ENCODE results near the gene NR2F6. TPM values are rescaled to one million over a fixed set of nuclear protein-coding genes. Genes with fewer than 3 reads are reported as not detected.
"Not testable (repeated sequence)": the region's sequence is repeated elsewhere in the genome, so short reads cannot be mapped to it uniquely, and the experiment has no call there.

The NR2F6 gene
- total RNA-seq, 2 experiments from 2014 or later = 4.1 to 4.3 TPM

GRCh38 chr19:17206736-17207581 lies 38.8 kb downstream of the NR2F6 start:
- peaks cover 67% of the 10 kb centered on the region for H3K36me3 Mint-ChIP-seq (ENCODE audit: low read depth)
- no peak overlapping the region for H3K4me3 Mint-ChIP-seq
- peaks cover 19% of the 10 kb centered on the region for H3K4me1 Mint-ChIP-seq (ENCODE audit: low read depth)
- ChIA-PET CTCF (no interaction called here), POLR2A (interaction anchor here (2.4 kb wide), 1 partner anchor 9 kb away, joined by 7 read pairs; the partner anchor contains the start of gene USE1)
- H3K9me3 Mint-ChIP-seq (ENCODE audit: insufficient read depth) = no peaks in the 10 kb centered on the region
- DNase-seq = no peak
- peak overlapping the region; percentile 15 for H3K27ac Mint-ChIP-seq
- H3K27me3 Mint-ChIP-seq (ENCODE audit: low read depth) = no peaks in the 10 kb centered on the region
- no peak for ATAC-seq

GRCh38 chr19:17205237-17206140 lies 40.2 kb downstream of the NR2F6 start:
- Mint-ChIP-seq H3K27ac (no peak overlapping the region), H3K36me3 (ENCODE audit: low read depth) (peaks cover 78% of the 10 kb centered on the region), H3K27me3 (ENCODE audit: low read depth) (no peaks in the 10 kb centered on the region), H3K4me3 (no peak overlapping the region), H3K9me3 (ENCODE audit: insufficient read depth) (no peaks in the 10 kb centered on the region), H3K4me1 (ENCODE audit: low read depth) (peaks cover 19% of the 10 kb centered on the region)
- CTCF ChIA-PET = interaction anchor here (0.9 to 2.2 kb wide), 2 partner anchors 21 kb away, joined by 3 to 6 read pairs; no protein-coding TSS in a partner anchor
- DNase-seq (peak; percentile 61), ATAC-seq (peak; percentile 59)
- POLR2A ChIA-PET = interaction anchor here (2.4 kb wide), 1 partner anchor 10 kb away, joined by 7 read pairs; the partner anchor contains the start of gene USE1

GRCh38 chr19:17202713-17203112 lies 43.0 kb downstream of the NR2F6 start:
- POLR2A ChIA-PET = no interaction called here
- no peaks in the 10 kb centered on the region for H3K4me1 Mint-ChIP-seq (ENCODE audit: low read depth)

GRCh38 chr19:17202249-17202648 lies 43.5 kb downstream of the NR2F6 start:
- DNase-seq (peak; percentile 32), ATAC-seq (peak; percentile 25)
- H3K36me3 Mint-ChIP-seq (ENCODE audit: low read depth) = peaks cover 87% of the 10 kb centered on the region
- ChIA-PET CTCF (no interaction called here), POLR2A (no interaction called here)
- H3K27me3 Mint-ChIP-seq (ENCODE audit: low read depth) = no peaks in the 10 kb centered on the region
- H3K4me3 Mint-ChIP-seq = no peak overlapping the region
- H3K9me3 Mint-ChIP-seq (ENCODE audit: insufficient read depth) = no peaks in the 10 kb centered on the region
- peak overlapping the region; percentile 46 for H3K27ac Mint-ChIP-seq
- H3K4me1 Mint-ChIP-seq (ENCODE audit: low read depth) = no peaks in the 10 kb centered on the region

More at GRCh38 chr19:17202713-17203112, 43.0 kb downstream of the NR2F6 start:
- no peaks in the 10 kb centered on the region for H3K27me3 Mint-ChIP-seq (ENCODE audit: low read depth)
- CTCF ChIA-PET = no interaction called here
- H3K4me3 Mint-ChIP-seq = no peak overlapping the region
- ATAC-seq (no peak), DNase-seq (no peak)
- peaks cover 82% of the 10 kb centered on the region for H3K36me3 Mint-ChIP-seq (ENCODE audit: low read depth)
- H3K9me3 Mint-ChIP-seq (ENCODE audit: insufficient read depth) = no peaks in the 10 kb centered on the region
- no peak overlapping the region for H3K27ac Mint-ChIP-seq

GRCh38 chr19:17200408-17201079 lies 45.2 kb downstream of the NR2F6 start:
- Mint-ChIP-seq H3K36me3 (ENCODE audit: low read depth) (peaks cover 86% of the 10 kb centered on the region), H3K4me1 (ENCODE audit: low read depth) (peaks cover 1% of the 10 kb centered on the region), H3K4me3 (no peak overlapping the region), H3K27me3 (ENCODE audit: low read depth) (no peaks in the 10 kb centered on the region), H3K27ac (no peak overlapping the region), H3K9me3 (ENCODE audit: insufficient read depth) (no peaks in the 10 kb centered on the region)
- DNase-seq (no peak), ATAC-seq (no peak)
- ChIA-PET POLR2A (interaction anchor here (0.6 kb wide), 1 partner anchor 128 kb away, joined by 3 read pairs; no protein-coding TSS in a partner anchor), CTCF (no interaction called here)

GRCh38 chr19:17197666-17198065 lies 48.1 kb downstream of the NR2F6 start:
- Mint-ChIP-seq H3K27me3 (ENCODE audit: low read depth) (no peaks in the 10 kb centered on the region), H3K36me3 (ENCODE audit: low read depth) (peaks cover 82% of the 10 kb centered on the region), H3K27ac (peak overlapping the region; percentile 52), H3K4me1 (ENCODE audit: low read depth) (peaks cover 1% of the 10 kb centered on the region), H3K9me3 (ENCODE audit: insufficient read depth) (no peaks in the 10 kb centered on the region), H3K4me3 (no peak overlapping the region)
- CTCF ChIA-PET = no interaction called here
- POLR2A ChIA-PET = no interaction called here
- DNase-seq (no peak), ATAC-seq (no peak)

GRCh38 chr19:17196610-17197009 lies 49.1 kb downstream of the NR2F6 start:
- ChIA-PET POLR2A (no interaction called here), CTCF (interaction anchor here (0.6 kb wide), 1 partner anchor 24 kb away, joined by 3 read pairs; no protein-coding TSS in a partner anchor)
- Mint-ChIP-seq H3K36me3 (ENCODE audit: low read depth) (peaks cover 73% of the 10 kb centered on the region), H3K27me3 (ENCODE audit: low read depth) (no peaks in the 10 kb centered on the region), H3K27ac (peak overlapping the region; percentile 16), H3K9me3 (ENCODE audit: insufficient read depth) (no peaks in the 10 kb centered on the region), H3K4me1 (ENCODE audit: low read depth) (peaks cover 1% of the 10 kb centered on the region), H3K4me3 (no peak overlapping the region)
- ATAC-seq = no peak
- DNase-seq = no peak

- H3K4me3 Mint-ChIP-seq = no peak overlapping the region
- H3K36me3 Mint-ChIP-seq (ENCODE audit: low read depth) = peaks cover 69% of the 10 kb centered on the region
- H3K9me3 Mint-ChIP-seq (ENCODE audit: insufficient read depth) = no peaks in the 10 kb centered on the region
- CTCF ChIA-PET = no interaction called here
- no peaks in the 10 kb centered on the region for H3K27me3 Mint-ChIP-seq (ENCODE audit: low read depth)
- DNase-seq = no peak
- POLR2A ChIA-PET = no interaction called here
- no peak for ATAC-seq
- no peak overlapping the region for H3K27ac Mint-ChIP-seq
- peaks cover 1% of the 10 kb centered on the region for H3K4me1 Mint-ChIP-seq (ENCODE audit: low read depth)
These were observed 50.6 kb downstream of the NR2F6 start for GRCh38 chr19:17195106-17195505.

GRCh38 chr19:17194608-17195007 lies 51.1 kb downstream of the NR2F6 start:
- ATAC-seq (no peak), DNase-seq (no peak)
- H3K36me3 Mint-ChIP-seq (ENCODE audit: low read depth) = peaks cover 67% of the 10 kb centered on the region
- H3K9me3 Mint-ChIP-seq (ENCODE audit: insufficient read depth) = no peaks in the 10 kb centered on the region
- H3K4me1 Mint-ChIP-seq (ENCODE audit: low read depth) = peaks cover 1% of the 10 kb centered on the region
- H3K4me3 Mint-ChIP-seq = no peak overlapping the region
- no peak overlapping the region for H3K27ac Mint-ChIP-seq
- H3K27me3 Mint-ChIP-seq (ENCODE audit: low read depth) = no peaks in the 10 kb centered on the region
- ChIA-PET CTCF (no interaction called here), POLR2A (no interaction called here)

GRCh38 chr19:17192751-17193150 lies 53.0 kb downstream of the NR2F6 start:
- POLR2A ChIA-PET = no interaction called here
- CTCF ChIA-PET = interaction anchor here (0.9 kb wide), 1 partner anchor 43 kb away, joined by 3 read pairs; no protein-coding TSS in a partner anchor
- no peak overlapping the region for H3K27ac Mint-ChIP-seq
- H3K36me3 Mint-ChIP-seq (ENCODE audit: low read depth) = peaks cover 64% of the 10 kb centered on the region
- no peaks in the 10 kb centered on the region for H3K9me3 Mint-ChIP-seq (ENCODE audit: insufficient read depth)
- DNase-seq = no peak
- H3K27me3 Mint-ChIP-seq (ENCODE audit: low read depth) = no peaks in the 10 kb centered on the region
- no peak for ATAC-seq
- H3K4me3 Mint-ChIP-seq = no peak overlapping the region
- H3K4me1 Mint-ChIP-seq (ENCODE audit: low read depth) = peaks cover 1% of the 10 kb centered on the region

GRCh38 chr19:17191736-17192135 lies 54.0 kb downstream of the NR2F6 start:
- ATAC-seq; POLR2A ChIA-PET; H3K27me3 Mint-ChIP-seq (ENCODE audit: low read depth); H3K27ac Mint-ChIP-seq; H3K4me1 Mint-ChIP-seq (ENCODE audit: low read depth); DNase-seq; H3K4me3 Mint-ChIP-seq; H3K9me3 Mint-ChIP-seq (ENCODE audit: insufficient read depth): not testable (repeated sequence)
- H3K36me3 Mint-ChIP-seq (ENCODE audit: low read depth) = peaks cover 65% of the 10 kb centered on the region
- CTCF ChIA-PET = interaction anchor here (0.9 kb wide), 1 partner anchor 44 kb away, joined by 3 read pairs; no protein-coding TSS in a partner anchor

All from activated CD8-positive, alpha-beta T cell treated with anti-CD3 and anti-CD28 coated beads, Interleukin-2, amount 10 ng/mL, durations not matched to agents 7 days and 5 days (primary cell).